ENCODE results near the gene FFAR1. TPM values are rescaled to one million over a fixed set of nuclear protein-coding genes. Genes with fewer than 3 reads are reported as not detected.

Gene FFAR1
- total RNA-seq, 1 experiment from 2014 or later: 0.44 TPM

DNA sequence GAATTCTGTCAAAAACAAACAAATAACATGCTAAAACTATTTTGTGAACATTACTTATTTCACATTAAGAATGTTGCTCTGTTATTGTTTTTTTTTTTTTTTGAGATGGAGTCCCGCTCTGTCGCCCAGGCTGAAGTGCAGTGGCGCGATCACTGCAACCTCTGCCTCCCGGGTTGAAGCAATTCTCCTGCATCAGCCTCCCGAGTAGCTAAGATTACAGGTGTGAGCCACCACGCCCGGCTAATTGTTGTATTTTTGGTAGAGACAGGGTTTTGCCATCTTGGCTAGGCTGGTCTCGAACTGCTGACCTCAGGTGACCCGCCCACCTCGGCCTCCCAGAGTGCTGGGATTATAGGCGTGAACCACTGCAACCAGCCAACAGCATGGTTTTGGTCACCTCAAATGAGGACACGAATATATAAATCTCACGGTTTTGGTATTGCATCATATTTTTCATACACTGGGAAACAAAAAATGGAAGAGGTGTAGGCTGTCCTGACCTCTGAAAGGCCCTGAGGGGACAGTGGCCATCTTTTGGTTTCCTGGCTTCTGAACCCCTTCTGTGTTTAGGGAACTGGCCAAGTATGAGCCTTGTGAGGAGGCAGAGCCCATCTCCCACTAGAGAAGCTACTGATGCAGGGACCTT is 48.7 kb downstream of the FFAR1 start:
- H3K4me1 ChIP-seq (replicated peaks; ENCODE audit: insufficient read depth): no peaks in the 10 kb centered on the region
- DNase-seq: no peak
- intact Hi-C loops (cut with micrococcal nuclease; ENCODE audit: unreplicated experiment): no loop called here
- no peaks in the 10 kb centered on the region for H4K20me1 ChIP-seq (ENCODE audit: insufficient read depth)
- H3F3A ChIP-seq (ENCODE audit: insufficient read depth, low read depth): peaks cover 4% of the 10 kb centered on the region; the same call in 1 of the 2 replicates
- CTCF ChIA-PET: no interaction called here
- H3K79me2 ChIP-seq (ENCODE audit: low read depth): no peaks in the 10 kb centered on the region
- H3K4me2 ChIP-seq: no peak overlapping the region
- POLR2A ChIA-PET (ENCODE audit: unreplicated experiment): no interaction called here
- no TSS peak for BruUV-seq (replicated peaks)
- TF ChIP-seq, protein P1, sequence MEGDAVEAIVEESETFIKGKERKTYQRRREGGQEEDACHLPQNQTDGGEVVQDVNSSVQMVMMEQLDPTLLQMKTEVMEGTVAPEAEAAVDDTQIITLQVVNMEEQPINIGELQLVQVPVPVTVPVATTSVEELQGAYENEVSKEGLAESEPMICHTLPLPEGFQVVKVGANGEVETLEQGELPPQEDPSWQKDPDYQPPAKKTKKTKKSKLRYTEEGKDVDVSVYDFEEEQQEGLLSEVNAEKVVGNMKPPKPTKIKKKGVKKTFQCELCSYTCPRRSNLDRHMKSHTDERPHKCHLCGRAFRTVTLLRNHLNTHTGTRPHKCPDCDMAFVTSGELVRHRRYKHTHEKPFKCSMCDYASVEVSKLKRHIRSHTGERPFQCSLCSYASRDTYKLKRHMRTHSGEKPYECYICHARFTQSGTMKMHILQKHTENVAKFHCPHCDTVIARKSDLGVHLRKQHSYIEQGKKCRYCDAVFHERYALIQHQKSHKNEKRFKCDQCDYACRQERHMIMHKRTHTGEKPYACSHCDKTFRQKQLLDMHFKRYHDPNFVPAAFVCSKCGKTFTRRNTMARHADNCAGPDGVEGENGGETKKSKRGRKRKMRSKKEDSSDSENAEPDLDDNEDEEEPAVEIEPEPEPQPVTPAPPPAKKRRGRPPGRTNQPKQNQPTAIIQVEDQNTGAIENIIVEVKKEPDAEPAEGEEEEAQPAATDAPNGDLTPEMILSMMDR (conservative IDR thresholded peaks at IDR 0.05): no peak
- TF ChIP-seq EZH2 (IDR thresholded peaks at IDR 0.05; ENCODE audit: low read depth): no peak
- H3K9me2 ChIP-seq (ENCODE audit: insufficient read depth): no peaks in the 10 kb centered on the region
- no peaks in the 10 kb centered on the region for H3K36me3 ChIP-seq (ENCODE audit: low read depth)
- H3K9me3 ChIP-seq (ENCODE audit: insufficient read depth, low read depth): no peaks in the 10 kb centered on the region
- no peak overlapping the region for H3K27ac ChIP-seq
- H3K4me3 ChIP-seq: no peak overlapping the region
- peaks cover 34% of the 10 kb centered on the region for H3K27me3 ChIP-seq (ENCODE audit: insufficient read depth, low read depth)
- H2AFZ ChIP-seq: no peak overlapping the region

DNA sequence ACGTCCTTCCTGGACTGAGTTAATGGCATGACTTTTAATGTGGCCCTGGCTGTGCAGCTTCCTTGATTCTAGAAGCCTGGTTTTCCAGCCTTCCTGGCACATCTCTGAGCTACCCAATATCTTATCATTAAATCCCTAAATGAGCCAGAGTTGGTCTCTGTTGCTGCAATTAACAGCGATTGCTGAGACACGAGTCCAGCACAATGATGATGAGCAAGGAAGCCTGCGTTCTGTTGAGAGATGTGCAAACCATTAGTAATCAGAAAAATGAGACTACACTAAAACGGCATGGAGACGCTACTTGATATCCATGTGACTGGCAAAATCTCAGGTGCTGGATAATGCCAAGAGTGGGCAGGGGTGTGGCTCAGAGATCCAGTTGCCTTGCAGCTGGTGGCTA is 49.4 kb downstream of the FFAR1 start:
- CTCF ChIA-PET: no interaction called here
- Histone ChIP-seq H4K20me1 (ENCODE audit: insufficient read depth) (no peaks in the 10 kb centered on the region), H3F3A (ENCODE audit: insufficient read depth, low read depth) (peaks cover 4% of the 10 kb centered on the region; the same call in 1 of the 2 replicates), H3K27ac (no peak overlapping the region), H3K36me3 (ENCODE audit: low read depth) (no peaks in the 10 kb centered on the region), H3K9me3 (ENCODE audit: insufficient read depth, low read depth) (no peaks in the 10 kb centered on the region), H3K9me2 (ENCODE audit: insufficient read depth) (no peaks in the 10 kb centered on the region), H3K4me2 (no peak overlapping the region), H3K4me1 (replicated peaks; ENCODE audit: insufficient read depth) (no peaks in the 10 kb centered on the region), H3K4me3 (no peak overlapping the region), H3K27me3 (ENCODE audit: insufficient read depth, low read depth) (peaks cover 34% of the 10 kb centered on the region), H3K79me2 (ENCODE audit: low read depth) (no peaks in the 10 kb centered on the region), H2AFZ (no peak overlapping the region)
- no peak for TF ChIP-seq EZH2 (IDR thresholded peaks at IDR 0.05; ENCODE audit: low read depth)
- TF ChIP-seq, protein P1 (conservative IDR thresholded peaks at IDR 0.05): no peak
- POLR2A ChIA-PET (ENCODE audit: unreplicated experiment): no interaction called here
- intact Hi-C loops (cut with micrococcal nuclease; ENCODE audit: unreplicated experiment): no loop called here
- no peak for DNase-seq
- no TSS peak for BruUV-seq (replicated peaks)

Small RNAs within 50 kb of the gene (microRNA-seq; reads per million reads assigned to microRNA genes)
- not detected for gene MIR5196 (ENCODE audit: borderline number of aligned reads, borderline replicate concordance)

Other genes starting within 250 kb of the FFAR1 start
- gene FXYD3, start 232.1 kb upstream of the FFAR1 start, total RNA-seq (2021): 240 and 287 TPM in 2 replicates
- gene LGI4, start 212.8 kb upstream of the FFAR1 start, total RNA-seq (2021): 1.2 and 1.3 TPM in 2 replicates
- gene FXYD1, start 209.1 kb upstream of the FFAR1 start, total RNA-seq (2021): not detected in 2 replicates
- not detected in 2 replicates for gene FXYD7, start 204.6 kb upstream of the FFAR1 start, total RNA-seq (2021)
- gene FXYD5, start 193.2 kb upstream of the FFAR1 start, total RNA-seq (2021): 137 and 181 TPM in 2 replicates
- gene FAM187B, start 119.2 kb upstream of the FFAR1 start, total RNA-seq (2021): not detected in 2 replicates
- gene LSR, start 98.9 kb upstream of the FFAR1 start, total RNA-seq (2021): 131 and 145 TPM in 2 replicates
- gene USF2, start 78.9 kb upstream of the FFAR1 start, total RNA-seq (2021): 92.1 and 98.2 TPM in 2 replicates
- gene HAMP, start 65.4 kb upstream of the FFAR1 start, total RNA-seq (2021): 0.52 TPM in 1 of 2 replicates, not detected in the other
- gene MAG, start 55.7 kb upstream of the FFAR1 start, total RNA-seq (2021): 13.4 and 15.3 TPM in 2 replicates
- 28.1 and 29.8 TPM in 2 replicates for gene CD22, start 18.7 kb upstream of the FFAR1 start, total RNA-seq (2021)
- gene FFAR3, start 10.6 kb downstream of the FFAR1 start, total RNA-seq (2021): not detected in 2 replicates
- not detected in 2 replicates for gene GPR42, start 23.2 kb downstream of the FFAR1 start, total RNA-seq (2021)
- gene FFAR2, start 100.4 kb downstream of the FFAR1 start, total RNA-seq (2021): not detected in 2 replicates
- not detected in 2 replicates for gene KRTDAP, start 142.6 kb downstream of the FFAR1 start, total RNA-seq (2021)
- 135 and 144 TPM in 2 replicates for gene DMKN, start 165.7 kb downstream of the FFAR1 start, total RNA-seq (2021)
- 0.76 and 0.88 TPM in 2 replicates for gene SBSN, start 180.4 kb downstream of the FFAR1 start, total RNA-seq (2021)
- gene GAPDHS, start 185.6 kb downstream of the FFAR1 start, total RNA-seq (2021): not detected in 2 replicates
- gene TMEM147, start 197.7 kb downstream of the FFAR1 start, total RNA-seq (2021): 82.6 and 95.9 TPM in 2 replicates
- gene ATP4A, start 215.8 kb downstream of the FFAR1 start, total RNA-seq (2021): not detected in 2 replicates
- gene PMIS2, start 238.3 kb downstream of the FFAR1 start, total RNA-seq (2021): not detected in 2 replicates

Measured in PC-9 (cell line).